GM12872 (cell line): ENCODE measurements around the gene GPATCH1.

Source experiments
- CTCF ChIP-seq: IDR thresholded peaks from 3 replicates; pipeline ENCODE4 v1.5.1; 2011; ENCODE audit warnings: low read depth, mild to moderate bottlenecking, low read length, moderate library complexity; ENCODE audit not compliant: insufficient read depth

The GPATCH1 gene

DNA sequence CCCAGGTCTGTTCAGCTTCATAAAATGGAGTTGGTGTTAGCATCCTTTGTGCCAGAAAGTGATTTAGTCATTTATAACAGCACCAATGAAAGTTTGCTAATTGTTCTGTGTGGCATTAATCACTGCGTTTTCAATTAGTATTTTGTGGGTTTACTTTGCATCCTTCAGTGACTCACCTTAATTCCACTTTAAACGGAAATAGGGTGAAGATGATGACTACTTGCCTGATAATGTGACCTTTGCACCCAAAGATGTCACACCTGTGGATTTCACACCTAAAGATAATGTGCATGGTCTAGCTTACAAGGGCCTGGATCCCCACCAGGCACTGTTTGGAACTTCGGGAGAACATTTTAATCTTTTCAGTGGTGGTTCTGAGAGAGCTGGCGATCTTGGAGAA is 15.0 kb downstream of the GPATCH1 start:
- no peak for TF ChIP-seq CTCF

- no peak for TF ChIP-seq CTCF
These were observed 17.1 kb downstream of the GPATCH1 start for GRCh38 chr19:33098055-33098534.

DNA sequence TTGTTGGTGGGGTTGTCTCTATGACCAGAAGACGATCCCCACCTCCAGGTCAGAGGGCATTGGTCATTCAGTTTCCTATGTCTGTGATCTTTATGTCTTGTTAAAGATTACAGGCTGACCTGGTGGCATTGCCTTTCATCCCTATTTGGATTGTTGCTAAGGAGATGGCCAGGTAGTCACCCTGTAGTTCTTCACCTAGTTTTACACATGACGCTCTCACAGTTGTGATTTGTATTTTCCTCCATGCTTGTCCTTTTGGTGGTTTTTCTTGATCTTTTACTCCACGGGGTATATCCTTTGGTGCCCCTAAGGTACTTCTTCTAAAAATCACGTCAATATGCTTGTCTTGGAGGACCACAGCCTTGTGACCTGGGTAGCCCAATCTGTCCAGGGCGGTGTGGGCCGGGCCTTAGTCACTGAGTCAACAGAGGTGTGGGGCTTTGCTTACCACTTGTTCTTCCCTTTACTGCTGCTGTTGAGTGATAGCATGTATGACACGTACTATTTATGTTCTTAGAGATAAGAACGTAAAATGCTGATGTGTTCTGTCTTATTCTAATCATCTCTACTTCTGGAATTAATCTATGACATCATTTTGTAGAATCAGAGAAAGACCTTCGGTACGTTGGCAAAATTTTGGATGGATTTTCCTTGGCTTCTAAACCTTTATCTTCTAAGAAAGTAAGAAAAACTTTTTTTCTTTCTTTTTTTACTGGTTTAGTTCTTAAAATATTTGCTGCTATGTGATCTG is 20.1 kb downstream of the GPATCH1 start:
- TF ChIP-seq CTCF, result no peak

- TF ChIP-seq CTCF, result no peak
These were observed 21.9 kb downstream of the GPATCH1 start for GRCh38 chr19:33102893-33103292.

- TF ChIP-seq CTCF, result no peak
These were observed 27.2 kb downstream of the GPATCH1 start for GRCh38 chr19:33108161-33108560.

DNA sequence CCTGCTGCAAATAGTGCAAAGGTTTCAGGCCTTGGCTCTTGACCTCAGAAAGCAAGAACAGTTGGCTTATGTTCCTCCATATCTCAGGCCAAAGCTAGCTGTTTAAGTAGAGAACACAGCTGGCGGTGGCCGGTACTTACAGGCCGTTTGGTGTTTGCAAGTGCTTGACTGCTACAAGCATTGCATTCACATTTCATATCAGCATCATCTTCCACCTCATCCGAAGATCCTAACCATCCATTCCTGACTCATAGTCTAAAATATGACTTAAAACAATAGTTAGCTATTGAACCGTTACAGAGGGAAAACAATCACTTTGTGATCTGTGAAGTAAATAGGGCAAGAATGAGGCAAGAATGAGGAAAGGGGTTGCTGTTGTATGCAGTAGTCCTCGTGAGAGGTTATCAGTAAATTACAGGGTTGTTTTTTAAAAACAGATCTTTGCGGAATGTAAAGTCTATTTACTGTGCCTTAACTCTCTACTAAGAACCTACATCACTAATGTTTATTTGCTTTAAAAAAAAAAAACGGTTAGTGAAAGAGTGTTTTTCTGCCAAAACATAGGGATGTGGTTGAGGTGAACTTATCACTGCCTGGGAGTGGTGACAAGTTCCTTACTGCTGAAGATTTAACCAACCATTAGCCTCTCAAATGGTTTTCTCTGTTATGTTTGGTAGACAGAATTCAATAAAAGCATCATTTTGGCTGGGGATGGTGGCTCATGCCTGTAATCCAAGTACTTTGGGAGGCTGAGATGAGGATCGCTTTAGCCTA is 29.3 kb downstream of the GPATCH1 start:
- no peak for TF ChIP-seq CTCF

DNA sequence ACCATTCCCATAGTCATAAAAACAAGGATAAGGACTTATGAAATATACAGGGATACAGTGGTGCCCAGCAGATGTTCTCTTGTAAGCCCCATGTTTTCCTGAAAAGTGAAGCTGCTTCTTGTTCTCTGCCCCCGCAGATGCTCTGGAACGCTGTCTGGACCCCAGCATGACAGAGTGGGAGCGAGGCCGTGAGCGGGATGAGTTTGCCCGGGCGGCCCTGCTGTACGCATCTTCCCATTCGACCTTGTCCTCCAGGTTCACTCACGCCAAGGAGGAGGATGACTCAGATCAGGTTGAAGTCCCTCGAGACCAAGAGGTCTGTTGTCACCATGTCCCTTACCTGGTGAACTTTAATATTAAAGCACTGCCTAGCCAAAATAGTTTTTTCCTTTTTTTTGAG is 30.6 kb downstream of the GPATCH1 start:
- no peak for TF ChIP-seq CTCF
